Measurements from ENCODE around the gene COL26A1.

DNA sequence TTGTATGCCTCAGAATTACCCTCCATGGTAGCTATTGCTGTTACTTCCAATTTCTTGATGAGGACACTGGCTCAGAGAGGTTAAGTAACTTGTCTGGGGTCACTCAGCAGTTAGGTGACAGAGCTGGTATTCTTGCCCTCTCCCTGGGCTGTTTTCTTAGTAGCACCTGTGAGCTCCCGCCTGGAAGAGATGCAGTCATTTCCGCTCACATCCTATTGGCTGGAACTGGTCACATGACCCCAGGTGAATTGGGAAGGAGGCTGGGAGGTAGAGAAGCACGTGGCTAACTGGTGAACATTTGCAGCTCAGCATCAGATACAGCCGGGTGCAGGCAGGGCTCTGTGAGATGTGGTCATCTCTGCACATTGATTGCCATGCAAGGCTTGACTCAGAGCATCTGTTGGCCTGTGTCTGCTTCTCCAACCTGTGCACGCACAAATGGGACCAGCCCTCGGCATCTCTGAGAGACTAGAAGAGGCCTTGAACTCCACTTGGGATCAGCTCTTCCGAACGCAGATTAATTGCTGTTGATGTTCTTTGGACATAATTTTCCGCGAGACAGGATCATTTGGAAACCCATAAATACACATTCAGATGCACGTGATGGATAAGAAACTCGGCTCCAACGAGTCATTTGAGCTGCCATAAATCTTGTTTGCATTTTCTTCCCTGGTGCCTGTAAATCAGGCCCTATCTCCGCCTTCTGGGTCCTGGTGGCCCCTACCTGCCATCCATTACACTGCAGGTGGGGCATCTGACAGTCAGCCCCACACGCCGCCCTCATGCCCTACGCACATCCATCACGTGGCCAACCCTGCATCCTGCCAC, 223.6 kb downstream of the COL26A1 start:
- TF ChIP-seq, protein P1, sequence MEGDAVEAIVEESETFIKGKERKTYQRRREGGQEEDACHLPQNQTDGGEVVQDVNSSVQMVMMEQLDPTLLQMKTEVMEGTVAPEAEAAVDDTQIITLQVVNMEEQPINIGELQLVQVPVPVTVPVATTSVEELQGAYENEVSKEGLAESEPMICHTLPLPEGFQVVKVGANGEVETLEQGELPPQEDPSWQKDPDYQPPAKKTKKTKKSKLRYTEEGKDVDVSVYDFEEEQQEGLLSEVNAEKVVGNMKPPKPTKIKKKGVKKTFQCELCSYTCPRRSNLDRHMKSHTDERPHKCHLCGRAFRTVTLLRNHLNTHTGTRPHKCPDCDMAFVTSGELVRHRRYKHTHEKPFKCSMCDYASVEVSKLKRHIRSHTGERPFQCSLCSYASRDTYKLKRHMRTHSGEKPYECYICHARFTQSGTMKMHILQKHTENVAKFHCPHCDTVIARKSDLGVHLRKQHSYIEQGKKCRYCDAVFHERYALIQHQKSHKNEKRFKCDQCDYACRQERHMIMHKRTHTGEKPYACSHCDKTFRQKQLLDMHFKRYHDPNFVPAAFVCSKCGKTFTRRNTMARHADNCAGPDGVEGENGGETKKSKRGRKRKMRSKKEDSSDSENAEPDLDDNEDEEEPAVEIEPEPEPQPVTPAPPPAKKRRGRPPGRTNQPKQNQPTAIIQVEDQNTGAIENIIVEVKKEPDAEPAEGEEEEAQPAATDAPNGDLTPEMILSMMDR (IDR thresholded peaks at IDR 0.05), result no peak
- TF ChIP-seq ZFX (IDR thresholded peaks at IDR 0.05; ENCODE audit: borderline replicate concordance), result no peak
